PFSK-1 (cell line): ENCODE measurements around the gene LGALS12.

ENCODE experiments used
- POLR2AphosphoS5 ChIP-seq: IDR thresholded peaks from 2 replicates; pipeline ENCODE4 v1.6.1; 2012; ENCODE audit warnings: low read depth, mild to moderate bottlenecking, control low read depth, low read length, moderate library complexity
- REST ChIP-seq, 2 experiments: IDR thresholded peaks; 2 replicates each; pipeline versions ENCODE4 v1.6.1 to v1.8.0; 2011 to 2012; ENCODE audit warnings: low read depth in 2 of 2, low read length in 2 of 2, control low read depth in 1 of 2, inconsistent platforms in 1 of 2, mild to moderate bottlenecking in 1 of 2, moderate library complexity in 1 of 2; ENCODE audit not compliant: insufficient read depth in 1 of 2
- SIN3A ChIP-seq: IDR thresholded peaks from 2 replicates; pipeline ENCODE4 v1.6.1; 2012; ENCODE audit warnings: mild to moderate bottlenecking, low read length, moderate library complexity, borderline replicate concordance; ENCODE audit not compliant: insufficient read depth

- TF ChIP-seq POLR2AphosphoS5 (no peak), REST (IDR thresholded peaks at IDR 0.05; ENCODE audit: insufficient read depth in 1 of 2, low read depth in 2 of 2, low read length in 2 of 2) (no peak), SIN3A (no peak)
These were observed 2.1 kb downstream of the LGALS12 start for GRCh38 chr11:63508009-63508408.
